HG03139 (cell line): ENCODE results near the gene MNX1.

ENCODE experiments used
- ATAC-seq: cut with Tn5 transposase; IDR thresholded peaks from one replicate; pipeline ENCODE4 v1.9.1; 2021; ENCODE audit not compliant: unreplicated experiment

MNX1 gene

GRCh38 chr7:157003756-157004520 is 6.5 kb downstream of the MNX1 start:
- ATAC-seq: no peak

- ATAC-seq: no peak
Measured at GRCh38 chr7:157003445-157003755, 7.1 kb downstream of the MNX1 start.

GRCh38 chr7:157002819-157003421 is 7.5 kb downstream of the MNX1 start:
- ATAC-seq: no peak

- no peak for ATAC-seq
Measured at GRCh38 chr7:157001920-157002818, 8.3 kb downstream of the MNX1 start.

- ATAC-seq: no peak
Measured at GRCh38 chr7:157000741-157001653, 9.5 kb downstream of the MNX1 start.

- ATAC-seq: no peak
Measured at GRCh38 chr7:156999958-157000726, 10.3 kb downstream of the MNX1 start.

- ATAC-seq: no peak
Measured at GRCh38 chr7:156998988-156999957, 11.2 kb downstream of the MNX1 start.

- no peak for ATAC-seq
Measured at GRCh38 chr7:156994417-156994816, 16.0 kb downstream of the MNX1 start.

- no peak for ATAC-seq
Measured at GRCh38 chr7:156993925-156994235, 16.6 kb downstream of the MNX1 start.

- ATAC-seq: no peak
Measured at GRCh38 chr7:156993021-156993924, 17.2 kb downstream of the MNX1 start.

GRCh38 chr7:156989766-156990535 is 20.5 kb downstream of the MNX1 start:
- no peak for ATAC-seq

- ATAC-seq: no peak
Measured at GRCh38 chr7:156988343-156989185, 21.9 kb downstream of the MNX1 start.

- no peak for ATAC-seq
Measured at GRCh38 chr7:156986378-156986777, 24.1 kb downstream of the MNX1 start.

- no peak for ATAC-seq
Measured at GRCh38 chr7:156985101-156985992, 25.1 kb downstream of the MNX1 start.

GRCh38 chr7:156984174-156984891 is 26.1 kb downstream of the MNX1 start:
- ATAC-seq: no peak
